ENCODE results near the gene RNF144B.
"Not testable (repeated sequence)": the region's sequence is repeated elsewhere in the genome, so short reads cannot be mapped to it uniquely, and the experiment has no call there.

The RNF144B gene

GRCh38 chr6:18405477-18406293 is 18.5 kb downstream of the RNF144B start:
- no peak for TF ChIP-seq CTCF (IDR thresholded peaks at IDR 0.05; ENCODE audit: insufficient read depth, low read length, poor library complexity, severe bottlenecking)
- DNase-seq (ENCODE audit: extremely low read depth, insufficient read length), result no peak
- Histone ChIP-seq H3K4me3 (replicated peaks; ENCODE audit: low read depth, low read length) (no peak overlapping the region), H3K36me3 (ENCODE audit: control insufficient read depth, insufficient read depth, low read length) (no peaks in the 10 kb centered on the region), H3K27me3 (replicated peaks; ENCODE audit: control insufficient read depth, insufficient read depth, low read length) (no peaks in the 10 kb centered on the region)

GRCh38 chr6:18406955-18407749 is 20.0 kb downstream of the RNF144B start:
- Histone ChIP-seq H3K4me3 (replicated peaks; ENCODE audit: low read depth, low read length) (no peak overlapping the region), H3K27me3 (replicated peaks; ENCODE audit: control insufficient read depth, insufficient read depth, low read length) (no peaks in the 10 kb centered on the region), H3K36me3 (ENCODE audit: control insufficient read depth, insufficient read depth, low read length) (no peaks in the 10 kb centered on the region)
- TF ChIP-seq CTCF (IDR thresholded peaks at IDR 0.05; ENCODE audit: insufficient read depth, low read length, poor library complexity, severe bottlenecking), result no peak
- DNase-seq (ENCODE audit: extremely low read depth, insufficient read length), result no peak

- H3K4me3 ChIP-seq (replicated peaks; ENCODE audit: low read depth, low read length); DNase-seq (ENCODE audit: extremely low read depth, insufficient read length); H3K36me3 ChIP-seq (ENCODE audit: control insufficient read depth, insufficient read depth, low read length); H3K27me3 ChIP-seq (replicated peaks; ENCODE audit: control insufficient read depth, insufficient read depth, low read length): not testable (repeated sequence)
Measured at GRCh38 chr6:18409602-18410001, 22.5 kb downstream of the RNF144B start.

- DNase-seq (ENCODE audit: extremely low read depth, insufficient read length), result no peak
- H3K27me3 ChIP-seq (replicated peaks; ENCODE audit: control insufficient read depth, insufficient read depth, low read length), result no peaks in the 10 kb centered on the region
- no peak for TF ChIP-seq CTCF (IDR thresholded peaks at IDR 0.05; ENCODE audit: insufficient read depth, low read length, poor library complexity, severe bottlenecking)
- H3K4me3 ChIP-seq (replicated peaks; ENCODE audit: low read depth, low read length), result no peak overlapping the region
- H3K36me3 ChIP-seq (ENCODE audit: control insufficient read depth, insufficient read depth, low read length), result no peaks in the 10 kb centered on the region
Measured at GRCh38 chr6:18410412-18410811, 23.3 kb downstream of the RNF144B start.

GRCh38 chr6:18412068-18412467 is 24.9 kb downstream of the RNF144B start:
- Histone ChIP-seq H3K36me3 (ENCODE audit: control insufficient read depth, insufficient read depth, low read length) (no peaks in the 10 kb centered on the region), H3K27me3 (replicated peaks; ENCODE audit: control insufficient read depth, insufficient read depth, low read length) (no peaks in the 10 kb centered on the region; the same call in 1 of the 2 replicates), H3K4me3 (replicated peaks; ENCODE audit: low read depth, low read length) (no peak overlapping the region)
- DNase-seq (ENCODE audit: extremely low read depth, insufficient read length), result no peak
- no peak for TF ChIP-seq CTCF (IDR thresholded peaks at IDR 0.05; ENCODE audit: insufficient read depth, low read length, poor library complexity, severe bottlenecking)

GRCh38 chr6:18412644-18413043 is 25.5 kb downstream of the RNF144B start:
- TF ChIP-seq CTCF (IDR thresholded peaks at IDR 0.05; ENCODE audit: insufficient read depth, low read length, poor library complexity, severe bottlenecking), result no peak
- DNase-seq (ENCODE audit: extremely low read depth, insufficient read length), result no peak
- Histone ChIP-seq H3K27me3 (replicated peaks; ENCODE audit: control insufficient read depth, insufficient read depth, low read length) (no peaks in the 10 kb centered on the region; the same call in 1 of the 2 replicates), H3K4me3 (replicated peaks; ENCODE audit: low read depth, low read length) (no peak overlapping the region), H3K36me3 (ENCODE audit: control insufficient read depth, insufficient read depth, low read length) (no peaks in the 10 kb centered on the region)
